ENCODE results near the gene RBBP8. TPM values are rescaled to one million over a fixed set of nuclear protein-coding genes. Genes with fewer than 3 reads are reported as not detected.

Gene RBBP8
- 15.7 and 27.7 TPM in 2 replicates for total RNA-seq

GRCh38 chr18:22933206-22933965 lies at the start of gene RBBP8:
RBBP8 (plus strand) TSS chr18:22933328; CDS start chr18:22936852, 3,524 bp downstream.

Other genes with a start within 250 kb of the RBBP8 start
- gene CABLES1, start 202.2 kb downstream of the RBBP8 start, total RNA-seq: 19.0 and 20.4 TPM in 2 replicates